ENCODE results near the gene NRXN3. TPM values are rescaled to one million over a fixed set of nuclear protein-coding genes. Genes with fewer than 3 reads are reported as not detected.

Gene NRXN3
- total and polyA plus RNA-seq, 2 of the 13 experiments (the other 11 are each of a cell fraction or from before 2014, with no cell fraction given): 0.03 TPM; not detected in 1

DNA sequence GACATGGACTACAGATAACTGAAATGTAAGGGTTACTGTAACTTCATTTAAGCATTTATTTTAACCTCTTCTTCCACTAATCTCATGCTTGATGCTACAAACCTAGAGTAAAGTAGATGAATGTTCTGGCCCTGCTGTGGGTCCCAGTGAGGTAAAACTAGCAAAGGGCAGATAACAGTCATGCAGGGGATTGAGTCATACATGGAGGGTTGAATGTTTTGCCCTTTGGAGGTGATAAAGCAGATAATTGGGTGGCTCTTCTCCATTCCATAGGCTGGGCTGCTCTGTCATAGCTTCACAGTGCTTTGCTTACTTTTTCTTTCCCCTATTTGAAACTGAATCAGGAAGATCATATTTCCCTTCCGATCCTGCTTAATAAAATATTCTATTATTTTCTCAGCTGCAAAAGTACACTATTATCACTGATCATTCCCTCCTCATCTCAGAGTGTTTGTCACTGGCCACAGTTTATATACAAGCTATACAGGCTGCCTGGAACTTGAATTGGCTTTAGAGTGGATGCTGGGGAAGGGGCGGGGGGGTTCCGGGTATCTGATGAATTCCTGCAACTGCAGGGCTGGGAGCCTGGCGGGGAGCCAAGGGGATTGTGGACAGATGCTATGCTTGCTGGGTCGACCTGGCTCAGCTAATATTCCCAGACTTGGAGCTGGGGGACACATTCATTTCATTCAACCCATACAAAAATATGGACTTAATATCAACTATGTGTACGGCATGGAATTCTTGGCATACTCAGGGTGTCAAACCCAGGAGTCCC, 235.1 kb downstream of the NRXN3 start:
- POLR2A ChIA-PET: no interaction called here
- no peaks in the 10 kb centered on the region for H3K79me2 ChIP-seq (ENCODE audit: insufficient read depth, low read length)
- H3K27ac ChIP-seq (ENCODE audit: extremely low read length, insufficient read depth, low read length): no peak overlapping the region
- H2AFZ ChIP-seq (ENCODE audit: low read length): no peak overlapping the region
- no peak overlapping the region for H3K4me2 ChIP-seq (ENCODE audit: low read depth, low read length)
- intact Hi-C loops (cut with micrococcal nuclease; ENCODE audit: unreplicated experiment): no loop called here
- in situ Hi-C loops (cut with HindIII; ENCODE audit: extremely low pct_ligation_motif_present, low pct_unique_long_range_greater_than_20kb): no loop called here
- FAIRE-seq (no peak), DNase-seq (ENCODE audit: low spot score) (no peak), ATAC-seq (no peak)
- no peaks in the 10 kb centered on the region for H3K9me3 ChIP-seq (ENCODE audit: low read length)
- TF ChIP-seq ZIK1 (CRISPR knock-in tag; IDR thresholded peaks at IDR 0.05; ENCODE audit: borderline replicate concordance, low read depth): no peak
- TF ChIP-seq, protein P1, sequence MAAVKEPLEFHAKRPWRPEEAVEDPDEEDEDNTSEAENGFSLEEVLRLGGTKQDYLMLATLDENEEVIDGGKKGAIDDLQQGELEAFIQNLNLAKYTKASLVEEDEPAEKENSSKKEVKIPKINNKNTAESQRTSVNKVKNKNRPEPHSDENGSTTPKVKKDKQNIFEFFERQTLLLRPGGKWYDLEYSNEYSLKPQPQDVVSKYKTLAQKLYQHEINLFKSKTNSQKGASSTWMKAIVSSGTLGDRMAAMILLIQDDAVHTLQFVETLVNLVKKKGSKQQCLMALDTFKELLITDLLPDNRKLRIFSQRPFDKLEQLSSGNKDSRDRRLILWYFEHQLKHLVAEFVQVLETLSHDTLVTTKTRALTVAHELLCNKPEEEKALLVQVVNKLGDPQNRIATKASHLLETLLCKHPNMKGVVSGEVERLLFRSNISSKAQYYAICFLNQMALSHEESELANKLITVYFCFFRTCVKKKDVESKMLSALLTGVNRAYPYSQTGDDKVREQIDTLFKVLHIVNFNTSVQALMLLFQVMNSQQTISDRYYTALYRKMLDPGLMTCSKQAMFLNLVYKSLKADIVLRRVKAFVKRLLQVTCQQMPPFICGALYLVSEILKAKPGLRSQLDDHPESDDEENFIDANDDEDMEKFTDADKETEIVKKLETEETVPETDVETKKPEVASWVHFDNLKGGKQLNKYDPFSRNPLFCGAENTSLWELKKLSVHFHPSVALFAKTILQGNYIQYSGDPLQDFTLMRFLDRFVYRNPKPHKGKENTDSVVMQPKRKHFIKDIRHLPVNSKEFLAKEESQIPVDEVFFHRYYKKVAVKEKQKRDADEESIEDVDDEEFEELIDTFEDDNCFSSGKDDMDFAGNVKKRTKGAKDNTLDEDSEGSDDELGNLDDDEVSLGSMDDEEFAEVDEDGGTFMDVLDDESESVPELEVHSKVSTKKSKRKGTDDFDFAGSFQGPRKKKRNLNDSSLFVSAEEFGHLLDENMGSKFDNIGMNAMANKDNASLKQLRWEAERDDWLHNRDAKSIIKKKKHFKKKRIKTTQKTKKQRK (IDR thresholded peaks at IDR 0.05; ENCODE audit: low read length): no peak
- no peak for TF ChIP-seq RCOR2 (CRISPR knock-in tag; IDR thresholded peaks at IDR 0.05)
- no peak for TF ChIP-seq ZNF564 (CRISPR knock-in tag; IDR thresholded peaks at IDR 0.05)
- no peak for TF ChIP-seq ARHGAP35 (CRISPR knock-in tag; IDR thresholded peaks at IDR 0.05; ENCODE audit: borderline replicate concordance)
- no peak for TF ChIP-seq ZNF782 (CRISPR knock-in tag; IDR thresholded peaks at IDR 0.05; ENCODE audit: borderline replicate concordance)
- TF ChIP-seq, protein P2, sequence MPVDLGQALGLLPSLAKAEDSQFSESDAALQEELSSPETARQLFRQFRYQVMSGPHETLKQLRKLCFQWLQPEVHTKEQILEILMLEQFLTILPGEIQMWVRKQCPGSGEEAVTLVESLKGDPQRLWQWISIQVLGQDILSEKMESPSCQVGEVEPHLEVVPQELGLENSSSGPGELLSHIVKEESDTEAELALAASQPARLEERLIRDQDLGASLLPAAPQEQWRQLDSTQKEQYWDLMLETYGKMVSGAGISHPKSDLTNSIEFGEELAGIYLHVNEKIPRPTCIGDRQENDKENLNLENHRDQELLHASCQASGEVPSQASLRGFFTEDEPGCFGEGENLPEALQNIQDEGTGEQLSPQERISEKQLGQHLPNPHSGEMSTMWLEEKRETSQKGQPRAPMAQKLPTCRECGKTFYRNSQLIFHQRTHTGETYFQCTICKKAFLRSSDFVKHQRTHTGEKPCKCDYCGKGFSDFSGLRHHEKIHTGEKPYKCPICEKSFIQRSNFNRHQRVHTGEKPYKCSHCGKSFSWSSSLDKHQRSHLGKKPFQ (CRISPR knock-in tag; IDR thresholded peaks at IDR 0.05; ENCODE audit: insufficient replicate concordance): no peak
- no peak for TF ChIP-seq KMT2A (CRISPR knock-in tag; IDR thresholded peaks at IDR 0.05)
- TF ChIP-seq JARID2 (CRISPR knock-in tag; IDR thresholded peaks at IDR 0.05; ENCODE audit: insufficient replicate concordance): no peak
- no peak for TF ChIP-seq BCL6 (CRISPR knock-in tag; IDR thresholded peaks at IDR 0.05)
- TF ChIP-seq, protein P3, sequence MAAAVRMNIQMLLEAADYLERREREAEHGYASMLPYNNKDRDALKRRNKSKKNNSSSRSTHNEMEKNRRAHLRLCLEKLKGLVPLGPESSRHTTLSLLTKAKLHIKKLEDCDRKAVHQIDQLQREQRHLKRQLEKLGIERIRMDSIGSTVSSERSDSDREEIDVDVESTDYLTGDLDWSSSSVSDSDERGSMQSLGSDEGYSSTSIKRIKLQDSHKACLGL (CRISPR knock-in tag; IDR thresholded peaks at IDR 0.05): no peak
- no peak for TF ChIP-seq ZNF382 (CRISPR knock-in tag; IDR thresholded peaks at IDR 0.05; ENCODE audit: borderline replicate concordance)
- TF ChIP-seq, protein P4, sequence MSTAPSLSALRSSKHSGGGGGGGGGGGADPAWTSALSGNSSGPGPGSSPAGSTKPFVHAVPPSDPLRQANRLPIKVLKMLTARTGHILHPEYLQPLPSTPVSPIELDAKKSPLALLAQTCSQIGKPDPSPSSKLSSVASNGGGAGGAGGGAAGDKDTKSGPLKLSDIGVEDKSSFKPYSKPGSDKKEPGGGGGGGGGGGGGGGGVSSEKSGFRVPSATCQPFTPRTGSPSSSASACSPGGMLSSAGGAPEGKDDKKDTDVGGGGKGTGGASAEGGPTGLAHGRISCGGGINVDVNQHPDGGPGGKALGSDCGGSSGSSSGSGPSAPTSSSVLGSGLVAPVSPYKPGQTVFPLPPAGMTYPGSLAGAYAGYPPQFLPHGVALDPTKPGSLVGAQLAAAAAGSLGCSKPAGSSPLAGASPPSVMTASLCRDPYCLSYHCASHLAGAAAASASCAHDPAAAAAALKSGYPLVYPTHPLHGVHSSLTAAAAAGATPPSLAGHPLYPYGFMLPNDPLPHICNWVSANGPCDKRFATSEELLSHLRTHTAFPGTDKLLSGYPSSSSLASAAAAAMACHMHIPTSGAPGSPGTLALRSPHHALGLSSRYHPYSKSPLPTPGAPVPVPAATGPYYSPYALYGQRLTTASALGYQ (CRISPR knock-in tag; IDR thresholded peaks at IDR 0.05): no peak
- CTCF ChIA-PET (ENCODE audit: low intra/inter-chr PET ratio, low total read pairs): no interaction called here
- H4K20me1 ChIP-seq (ENCODE audit: insufficient read depth, low read length): no peaks in the 10 kb centered on the region
- BruUV-seq (replicated peaks): no TSS peak
- H3K4me1 ChIP-seq (ENCODE audit: insufficient read depth, low read length): no peaks in the 10 kb centered on the region
- no peak overlapping the region for H3K4me3 ChIP-seq (replicated peaks in 1 of 3; ENCODE audit: insufficient read depth in 1 of 3, low read depth in 2 of 3, low read length in 3 of 3)
- no peaks in the 10 kb centered on the region for H3K27me3 ChIP-seq (ENCODE audit: control insufficient read depth in 1 of 2, insufficient read depth in 2 of 2, low read length in 2 of 2)
- no peaks in the 10 kb centered on the region for H3K36me3 ChIP-seq (replicated peaks in 1 of 2; ENCODE audit: control insufficient read depth in 1 of 2, insufficient read depth in 2 of 2, low read length in 2 of 2)
- H3K9ac ChIP-seq (ENCODE audit: insufficient read depth, low read depth, low read length): no peak overlapping the region
- WGBS (ENCODE audit: low lambda C conversion rate): 4% methylated on average over 5 of the region's 6 CpGs

All from HepG2 (cell line).